ENCODE data around the gene ABCA6. TPM values are rescaled to one million over a fixed set of nuclear protein-coding genes. Genes with fewer than 3 reads are reported as not detected.

Gene ABCA6
- total RNA-seq, 2 donors from 2014 or later, result 20.8 to 35.9 TPM

DNA sequence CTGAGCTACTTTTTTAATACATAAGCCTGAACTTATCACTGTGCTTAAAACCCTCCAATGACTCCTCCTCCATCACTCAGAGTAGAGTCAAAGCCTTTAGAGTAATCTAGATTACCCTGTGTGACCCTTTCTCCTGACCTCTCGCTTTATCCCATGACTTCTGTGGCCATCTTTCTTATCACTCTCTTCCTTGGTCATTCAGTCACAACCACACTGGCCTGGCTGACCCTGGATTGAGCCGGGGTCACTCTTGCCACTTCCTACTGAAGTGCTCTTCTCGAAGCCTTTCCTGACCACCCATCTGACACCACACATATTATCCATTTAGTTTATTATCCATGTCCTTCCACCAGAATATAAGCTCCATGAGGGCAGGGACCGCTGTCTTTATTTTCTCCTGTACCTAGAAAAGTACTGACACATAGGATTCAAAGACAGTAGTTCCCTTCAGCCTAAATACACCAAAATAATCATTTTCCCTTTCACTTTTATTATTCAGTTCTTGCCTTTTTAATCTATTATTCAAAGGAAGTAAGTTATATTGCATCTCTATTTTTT is 53.0 kb downstream of the ABCA6 start:
- Histone ChIP-seq H3K4me1 (peaks cover 9% of the 10 kb centered on the region), H3K4me3 (no peak overlapping the region), H3K27me3 (no peaks in the 10 kb centered on the region), H3K9me3 (no peaks in the 10 kb centered on the region), H3K27ac (no peak overlapping the region), H3K36me3 (replicated peaks in 1 of 2; ENCODE audit: insufficient read depth in 1 of 2, low read depth in 2 of 2) (no peaks in the 10 kb centered on the region)
- 81 to 95% methylated on average over 4 of the region's 4 CpGs for WGBS, 2 donors
- TF ChIP-seq, protein P1, sequence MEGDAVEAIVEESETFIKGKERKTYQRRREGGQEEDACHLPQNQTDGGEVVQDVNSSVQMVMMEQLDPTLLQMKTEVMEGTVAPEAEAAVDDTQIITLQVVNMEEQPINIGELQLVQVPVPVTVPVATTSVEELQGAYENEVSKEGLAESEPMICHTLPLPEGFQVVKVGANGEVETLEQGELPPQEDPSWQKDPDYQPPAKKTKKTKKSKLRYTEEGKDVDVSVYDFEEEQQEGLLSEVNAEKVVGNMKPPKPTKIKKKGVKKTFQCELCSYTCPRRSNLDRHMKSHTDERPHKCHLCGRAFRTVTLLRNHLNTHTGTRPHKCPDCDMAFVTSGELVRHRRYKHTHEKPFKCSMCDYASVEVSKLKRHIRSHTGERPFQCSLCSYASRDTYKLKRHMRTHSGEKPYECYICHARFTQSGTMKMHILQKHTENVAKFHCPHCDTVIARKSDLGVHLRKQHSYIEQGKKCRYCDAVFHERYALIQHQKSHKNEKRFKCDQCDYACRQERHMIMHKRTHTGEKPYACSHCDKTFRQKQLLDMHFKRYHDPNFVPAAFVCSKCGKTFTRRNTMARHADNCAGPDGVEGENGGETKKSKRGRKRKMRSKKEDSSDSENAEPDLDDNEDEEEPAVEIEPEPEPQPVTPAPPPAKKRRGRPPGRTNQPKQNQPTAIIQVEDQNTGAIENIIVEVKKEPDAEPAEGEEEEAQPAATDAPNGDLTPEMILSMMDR (IDR thresholded peaks at IDR 0.05), result no peak
- TF ChIP-seq POLR2A (IDR thresholded peaks at IDR 0.05), result no peak
- intact Hi-C loops (cut with DNase I), result no loop called here
- no peak for DNase-seq
- ATAC-seq, result no peak

DNA sequence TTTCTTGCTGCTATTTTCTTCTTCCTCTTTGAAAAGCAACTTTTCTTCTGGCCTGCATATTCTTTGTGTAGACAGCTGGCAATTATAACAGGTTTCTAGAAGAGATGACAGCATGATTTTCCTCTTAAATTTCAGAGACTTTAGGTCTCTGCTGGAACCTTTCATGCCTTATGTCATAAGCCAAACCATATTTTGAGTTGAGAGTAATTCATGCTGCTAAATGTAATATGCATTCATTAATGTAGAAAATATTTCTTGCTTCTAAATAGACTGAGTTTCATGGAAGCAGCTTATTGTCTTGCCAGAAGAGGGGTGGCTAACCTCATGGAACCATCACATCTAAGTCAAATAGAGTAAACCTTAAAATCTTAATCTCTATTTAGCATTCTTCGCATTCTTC is 55.1 kb downstream of the ABCA6 start:
- Histone ChIP-seq H3K27ac (no peak overlapping the region), H3K4me1 (no peaks in the 10 kb centered on the region), H3K27me3 (no peaks in the 10 kb centered on the region), H3K36me3 (replicated peaks in 1 of 2; ENCODE audit: insufficient read depth in 1 of 2, low read depth in 2 of 2) (peaks cover 0 to 7% of the 10 kb centered on the region in 2 donors), H3K4me3 (no peak overlapping the region), H3K9me3 (no peaks in the 10 kb centered on the region)
- no peak for DNase-seq
- intact Hi-C loops (cut with DNase I), result no loop called here
- ATAC-seq, result no peak
- 93 to 97% methylated on average over 1 of the region's 1 CpG for WGBS, 2 donors
- TF ChIP-seq, protein P1 (IDR thresholded peaks at IDR 0.05), result no peak
- no peak for TF ChIP-seq POLR2A (IDR thresholded peaks at IDR 0.05)

DNA sequence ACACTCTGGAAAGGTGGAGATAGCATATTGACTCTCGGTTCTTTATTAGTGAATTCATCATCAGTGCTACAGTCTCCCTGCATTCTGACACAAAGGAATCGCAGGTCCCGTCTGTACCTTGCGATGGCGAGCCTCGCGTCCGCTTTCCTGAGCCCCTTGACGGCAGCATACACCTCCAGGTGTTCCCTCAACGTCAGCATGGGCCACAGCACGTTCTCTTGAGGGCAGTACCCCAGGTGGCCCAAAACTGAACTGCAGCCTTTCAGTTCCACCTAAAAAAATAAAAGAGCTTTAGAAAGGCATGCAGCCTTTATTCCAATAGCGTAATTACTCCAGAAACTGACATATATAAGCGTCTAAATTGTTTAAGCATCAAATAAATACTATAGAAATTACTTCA is 56.8 kb downstream of the ABCA6 start:
- TF ChIP-seq, protein P1 (IDR thresholded peaks at IDR 0.05), result peak in 6 of 7 experiments; percentile 24 to 47 (median 32)
- TF ChIP-seq POLR2A (IDR thresholded peaks at IDR 0.05), result no peak
- DNase-seq (peak; percentile 25 to 32 (median 25)), ATAC-seq (no peak)
- Histone ChIP-seq H3K27me3 (no peaks in the 10 kb centered on the region), H3K4me1 (no peaks in the 10 kb centered on the region), H3K27ac (no peak overlapping the region), H3K36me3 (replicated peaks in 1 of 2; ENCODE audit: insufficient read depth in 1 of 2, low read depth in 2 of 2) (peaks cover 0 to 7% of the 10 kb centered on the region in 2 donors), H3K9me3 (no peaks in the 10 kb centered on the region), H3K4me3 (no peak overlapping the region)
- WGBS, 2 donors, result 70 to 83% methylated on average over 13 of the region's 13 CpGs
- intact Hi-C loops (cut with DNase I), result no loop called here

DNA sequence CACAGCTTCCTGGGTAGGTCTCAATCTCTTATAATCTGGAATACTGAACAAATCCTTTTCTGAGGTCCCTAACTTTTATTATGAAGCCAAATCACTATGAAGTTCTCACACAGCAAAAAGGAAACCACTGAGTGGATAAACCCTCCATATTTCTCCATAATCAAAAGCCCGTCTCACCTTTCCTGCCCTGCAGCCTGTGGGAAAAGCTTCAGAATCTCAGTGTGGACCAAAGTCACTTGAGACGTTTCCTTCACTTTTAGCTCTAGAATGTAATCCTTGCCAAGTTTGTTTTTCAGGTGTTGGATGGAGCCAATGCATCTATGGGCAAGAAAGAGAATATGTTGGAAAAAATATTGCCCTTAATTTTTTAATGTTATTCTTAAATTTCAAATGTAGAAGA is 59.0 kb downstream of the ABCA6 start:
- WGBS, 2 donors, result 98 to 100% methylated on average over 2 of the region's 2 CpGs
- DNase-seq (no peak), ATAC-seq (no peak)
- Histone ChIP-seq H3K27me3 (no peaks in the 10 kb centered on the region), H3K36me3 (replicated peaks in 1 of 2; ENCODE audit: insufficient read depth in 1 of 2, low read depth in 2 of 2) (peaks cover 0 to 7% of the 10 kb centered on the region in 2 donors), H3K9me3 (no peaks in the 10 kb centered on the region), H3K4me1 (no peaks in the 10 kb centered on the region), H3K27ac (no peak overlapping the region), H3K4me3 (no peak overlapping the region)
- TF ChIP-seq POLR2A (IDR thresholded peaks at IDR 0.05), result no peak
- TF ChIP-seq, protein P1 (IDR thresholded peaks at IDR 0.05), result no peak
- intact Hi-C loops (cut with DNase I), result no loop called here

DNA sequence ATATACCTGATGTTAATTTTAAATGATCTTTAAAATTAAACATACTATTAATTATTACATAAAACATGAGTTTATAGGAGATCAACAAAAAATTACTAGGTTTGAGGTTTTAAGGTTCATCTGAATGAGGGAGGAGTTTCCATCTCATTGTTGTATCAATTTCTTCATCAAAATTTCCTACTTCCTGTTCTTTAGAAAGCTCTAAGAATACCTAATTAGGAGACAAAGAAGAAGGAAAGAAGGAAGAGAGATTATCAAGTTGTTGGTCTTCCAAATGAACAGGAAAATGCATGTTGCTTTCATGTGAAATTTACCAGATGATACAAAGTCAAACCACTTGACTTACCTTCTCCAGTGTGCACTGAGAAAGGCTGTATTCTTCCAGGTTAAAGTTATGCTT is 62.8 kb downstream of the ABCA6 start:
- no peaks in the 10 kb centered on the region for H3K4me1 ChIP-seq
- H3K9me3 ChIP-seq, result no peaks in the 10 kb centered on the region
- H3K4me3 ChIP-seq, result no peak overlapping the region
- H3K27me3 ChIP-seq, result no peaks in the 10 kb centered on the region
- peaks cover 0 to 7% of the 10 kb centered on the region in 2 donors for H3K36me3 ChIP-seq (replicated peaks in 1 of 2; ENCODE audit: insufficient read depth in 1 of 2, low read depth in 2 of 2)
- ATAC-seq (no peak), DNase-seq (no peak)
- TF ChIP-seq, protein P1 (IDR thresholded peaks at IDR 0.05), result no peak
- no peak for TF ChIP-seq POLR2A (IDR thresholded peaks at IDR 0.05)
- intact Hi-C loops (cut with DNase I), result no loop called here
- H3K27ac ChIP-seq, result no peak overlapping the region
